A549 (cell line): ENCODE results near the gene RPS6KA2.

Experiments
- CHD2 ChIP-seq: fragments of 150-350 bp; IDR thresholded peaks from 2 replicates; pipeline ENCODE4 v1.6.1; 2014; ENCODE audit warnings: low read length; ENCODE audit not compliant: partially characterized antibody
- ELK1 ChIP-seq: fragments of 150-350 bp; IDR thresholded peaks from 2 replicates; pipeline ENCODE4 v1.6.1; 2014; ENCODE audit warnings: low read depth, mild to moderate bottlenecking, low read length
- HDAC2 ChIP-seq: fragments of 200-600 bp; sonication (generic); IDR thresholded peaks from 2 replicates; pipeline ENCODE4 v1.6.1; 2016
- HES2 ChIP-seq: fragments of >200 bp; sonication (Bioruptor Twin); formaldehyde crosslinking; IDR thresholded peaks from 2 replicates; pipeline ENCODE4 v1.6.1; 2016
- KDM1A ChIP-seq: fragments of 200-600 bp; sonication (generic); IDR thresholded peaks from 2 replicates; pipeline ENCODE4 v1.6.1; 2016; ENCODE audit warnings: low read depth, mild to moderate bottlenecking
- POLR2A ChIP-seq: IDR thresholded peaks from 2 replicates; pipeline ENCODE4 v1.6.1; 2012; ENCODE audit warnings: mild to moderate bottlenecking, low read length
- USF2 ChIP-seq: fragments of 450-650 bp; IDR thresholded peaks from 2 replicates; pipeline ENCODE4 v1.6.1; 2014; ENCODE audit warnings: antibody characterized with exemption
- ZNF302 ChIP-seq: fragments of 250-450 bp; sonication (Bioruptor Pico); IDR thresholded peaks from 2 replicates; pipeline ENCODE4 v1.9.0; 2021; ENCODE audit warnings: inconsistent platforms, mild to moderate bottlenecking, moderate library complexity
- TF ChIP-seq, protein P1 (sequence below): fragments of >200 bp; sonication (Bioruptor Twin); formaldehyde crosslinking; IDR thresholded peaks from 3 replicates; pipeline ENCODE4 v1.5.1; 2016

GRCh38 chr6:166382500-166382932 is 244.5 kb downstream of the RPS6KA2 start:
- TF ChIP-seq, protein P1, sequence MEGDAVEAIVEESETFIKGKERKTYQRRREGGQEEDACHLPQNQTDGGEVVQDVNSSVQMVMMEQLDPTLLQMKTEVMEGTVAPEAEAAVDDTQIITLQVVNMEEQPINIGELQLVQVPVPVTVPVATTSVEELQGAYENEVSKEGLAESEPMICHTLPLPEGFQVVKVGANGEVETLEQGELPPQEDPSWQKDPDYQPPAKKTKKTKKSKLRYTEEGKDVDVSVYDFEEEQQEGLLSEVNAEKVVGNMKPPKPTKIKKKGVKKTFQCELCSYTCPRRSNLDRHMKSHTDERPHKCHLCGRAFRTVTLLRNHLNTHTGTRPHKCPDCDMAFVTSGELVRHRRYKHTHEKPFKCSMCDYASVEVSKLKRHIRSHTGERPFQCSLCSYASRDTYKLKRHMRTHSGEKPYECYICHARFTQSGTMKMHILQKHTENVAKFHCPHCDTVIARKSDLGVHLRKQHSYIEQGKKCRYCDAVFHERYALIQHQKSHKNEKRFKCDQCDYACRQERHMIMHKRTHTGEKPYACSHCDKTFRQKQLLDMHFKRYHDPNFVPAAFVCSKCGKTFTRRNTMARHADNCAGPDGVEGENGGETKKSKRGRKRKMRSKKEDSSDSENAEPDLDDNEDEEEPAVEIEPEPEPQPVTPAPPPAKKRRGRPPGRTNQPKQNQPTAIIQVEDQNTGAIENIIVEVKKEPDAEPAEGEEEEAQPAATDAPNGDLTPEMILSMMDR: no peak
- TF ChIP-seq ZNF302: no peak
- no peak for TF ChIP-seq USF2
- no peak for TF ChIP-seq KDM1A
- TF ChIP-seq ELK1: no peak
- no peak for TF ChIP-seq POLR2A
- no peak for TF ChIP-seq CHD2
- TF ChIP-seq HDAC2: no peak
- no peak for TF ChIP-seq HES2
